Testis (tissue), 2 donors: ENCODE data around the gene ARPP21.

Experiments
- POLR2A ChIP-seq: fragments of 450-650 bp; IDR thresholded peaks from one replicate; pipeline ENCODE4 v1.6.1; 2017; ENCODE audit warnings: antibody characterized with exemption, mild to moderate bottlenecking, moderate library complexity
- TF ChIP-seq, protein P1 (sequence below), 3 experiments: fragments of 450-650 bp in 2 of 3; fragments of 200-600 bp in 1 of 3; sonication (generic) in 1 of 3; IDR thresholded peaks; one replicate each; pipeline ENCODE4 v1.5.1; 2016 to 2019; ENCODE audit warnings: antibody characterized with exemption in 3 of 3, mild to moderate bottlenecking in 2 of 3, moderate library complexity in 1 of 3

DNA sequence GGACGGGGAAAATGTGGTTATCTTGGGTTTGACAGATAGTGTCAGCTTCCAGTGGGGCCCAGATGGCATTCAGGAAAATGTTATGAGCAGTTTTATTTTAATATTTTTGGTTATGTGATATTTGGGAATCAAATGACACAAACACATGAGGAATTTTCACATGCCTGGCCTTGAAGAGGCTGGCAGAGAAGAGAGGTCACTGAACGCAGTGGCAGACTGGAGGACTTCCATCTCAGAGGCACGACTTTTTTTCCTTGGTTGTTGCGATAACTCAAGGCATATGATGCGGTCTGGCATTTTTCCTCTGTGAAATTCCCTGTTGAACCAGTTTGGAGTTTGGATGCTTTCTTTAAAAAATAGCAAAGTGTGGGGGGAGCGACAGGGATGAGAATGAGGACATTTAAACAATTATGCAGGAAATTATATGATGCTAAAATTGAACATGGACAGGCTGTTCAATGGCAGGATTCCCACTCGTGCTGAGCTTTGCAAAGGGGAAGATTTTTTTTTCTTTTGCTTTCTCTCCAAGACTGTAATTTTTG lies 36.9 kb upstream of the ARPP21 start:
- TF ChIP-seq, protein P1, sequence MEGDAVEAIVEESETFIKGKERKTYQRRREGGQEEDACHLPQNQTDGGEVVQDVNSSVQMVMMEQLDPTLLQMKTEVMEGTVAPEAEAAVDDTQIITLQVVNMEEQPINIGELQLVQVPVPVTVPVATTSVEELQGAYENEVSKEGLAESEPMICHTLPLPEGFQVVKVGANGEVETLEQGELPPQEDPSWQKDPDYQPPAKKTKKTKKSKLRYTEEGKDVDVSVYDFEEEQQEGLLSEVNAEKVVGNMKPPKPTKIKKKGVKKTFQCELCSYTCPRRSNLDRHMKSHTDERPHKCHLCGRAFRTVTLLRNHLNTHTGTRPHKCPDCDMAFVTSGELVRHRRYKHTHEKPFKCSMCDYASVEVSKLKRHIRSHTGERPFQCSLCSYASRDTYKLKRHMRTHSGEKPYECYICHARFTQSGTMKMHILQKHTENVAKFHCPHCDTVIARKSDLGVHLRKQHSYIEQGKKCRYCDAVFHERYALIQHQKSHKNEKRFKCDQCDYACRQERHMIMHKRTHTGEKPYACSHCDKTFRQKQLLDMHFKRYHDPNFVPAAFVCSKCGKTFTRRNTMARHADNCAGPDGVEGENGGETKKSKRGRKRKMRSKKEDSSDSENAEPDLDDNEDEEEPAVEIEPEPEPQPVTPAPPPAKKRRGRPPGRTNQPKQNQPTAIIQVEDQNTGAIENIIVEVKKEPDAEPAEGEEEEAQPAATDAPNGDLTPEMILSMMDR (IDR thresholded peaks at IDR 0.05): no peak
- TF ChIP-seq POLR2A: no peak
